ENCODE data around the gene UBASH3B.
A peak's percentile ranks its signal among the peaks of the same experiment; 100 is the strongest.
"Not testable (repeated sequence)": the region's sequence is repeated elsewhere in the genome, so short reads cannot be mapped to it uniquely, and the experiment has no call there.

UBASH3B gene, protein sequence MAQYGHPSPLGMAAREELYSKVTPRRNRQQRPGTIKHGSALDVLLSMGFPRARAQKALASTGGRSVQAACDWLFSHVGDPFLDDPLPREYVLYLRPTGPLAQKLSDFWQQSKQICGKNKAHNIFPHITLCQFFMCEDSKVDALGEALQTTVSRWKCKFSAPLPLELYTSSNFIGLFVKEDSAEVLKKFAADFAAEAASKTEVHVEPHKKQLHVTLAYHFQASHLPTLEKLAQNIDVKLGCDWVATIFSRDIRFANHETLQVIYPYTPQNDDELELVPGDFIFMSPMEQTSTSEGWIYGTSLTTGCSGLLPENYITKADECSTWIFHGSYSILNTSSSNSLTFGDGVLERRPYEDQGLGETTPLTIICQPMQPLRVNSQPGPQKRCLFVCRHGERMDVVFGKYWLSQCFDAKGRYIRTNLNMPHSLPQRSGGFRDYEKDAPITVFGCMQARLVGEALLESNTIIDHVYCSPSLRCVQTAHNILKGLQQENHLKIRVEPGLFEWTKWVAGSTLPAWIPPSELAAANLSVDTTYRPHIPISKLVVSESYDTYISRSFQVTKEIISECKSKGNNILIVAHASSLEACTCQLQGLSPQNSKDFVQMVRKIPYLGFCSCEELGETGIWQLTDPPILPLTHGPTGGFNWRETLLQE

DNA sequence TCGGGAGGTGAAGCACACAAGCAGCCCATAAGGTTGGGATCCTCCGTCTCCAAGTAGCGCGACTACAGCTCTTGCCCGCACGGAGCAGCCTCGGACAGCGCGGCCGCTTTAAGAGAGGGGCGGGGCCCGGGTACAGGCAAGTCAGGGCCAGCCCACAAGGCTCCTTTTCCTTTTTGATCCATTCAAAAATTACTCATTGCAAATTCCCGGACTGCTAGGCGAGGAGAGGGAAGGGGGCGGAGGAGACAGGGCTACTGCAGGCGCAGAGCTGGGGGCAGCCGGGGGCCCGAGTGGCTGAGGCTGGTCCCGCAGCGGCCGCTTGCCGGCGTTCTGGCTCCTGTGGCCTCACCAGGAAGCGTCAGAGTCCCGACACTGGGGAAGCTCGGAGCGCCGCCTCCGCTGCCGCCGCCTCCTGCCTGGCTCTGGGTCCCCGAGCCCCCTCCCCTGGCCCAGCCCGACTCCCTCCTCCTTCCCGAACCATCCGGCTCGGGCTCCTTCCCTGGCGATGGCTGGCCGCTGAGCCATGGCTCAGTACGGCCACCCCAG is at the start of gene UBASH3B:
Gene UBASH3B (plus strand): TSS at position 196 of the 546 bp plus-strand sequence. CDS start 328 bp downstream, at position 524.
- peak; percentile 87 for DNase-seq
- in situ Hi-C loops (cut with MboI; ENCODE audit: low pct_unique_long_range_greater_than_20kb, low sequenced_read_pairs) = no loop called here

DNA sequence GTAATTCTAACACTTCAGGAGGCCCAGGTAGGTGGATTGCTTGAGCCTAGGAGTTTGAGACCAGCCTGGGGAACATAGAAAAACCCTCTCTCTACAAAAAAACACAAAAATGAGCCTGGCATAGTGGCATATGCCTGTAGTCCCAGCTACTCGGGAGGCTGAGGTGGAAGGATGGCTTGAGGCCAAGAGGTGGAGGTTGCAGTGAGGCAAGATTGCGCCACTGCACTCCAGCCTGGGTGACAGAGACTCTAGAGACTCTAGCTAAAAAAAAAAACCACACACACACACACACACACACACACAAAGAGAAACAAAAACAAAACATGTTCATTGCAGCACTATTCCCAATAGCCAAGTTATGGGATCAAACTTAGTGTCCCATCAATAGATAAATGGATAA is 48.4 kb upstream of the UBASH3B start:
- DNase-seq = not testable (repeated sequence)
- in situ Hi-C loops (cut with MboI; ENCODE audit: low pct_unique_long_range_greater_than_20kb, low sequenced_read_pairs) = loop anchor here (25.0 kb wide), 1 partner anchor 405 kb away; no protein-coding TSS in a partner anchor

DNA sequence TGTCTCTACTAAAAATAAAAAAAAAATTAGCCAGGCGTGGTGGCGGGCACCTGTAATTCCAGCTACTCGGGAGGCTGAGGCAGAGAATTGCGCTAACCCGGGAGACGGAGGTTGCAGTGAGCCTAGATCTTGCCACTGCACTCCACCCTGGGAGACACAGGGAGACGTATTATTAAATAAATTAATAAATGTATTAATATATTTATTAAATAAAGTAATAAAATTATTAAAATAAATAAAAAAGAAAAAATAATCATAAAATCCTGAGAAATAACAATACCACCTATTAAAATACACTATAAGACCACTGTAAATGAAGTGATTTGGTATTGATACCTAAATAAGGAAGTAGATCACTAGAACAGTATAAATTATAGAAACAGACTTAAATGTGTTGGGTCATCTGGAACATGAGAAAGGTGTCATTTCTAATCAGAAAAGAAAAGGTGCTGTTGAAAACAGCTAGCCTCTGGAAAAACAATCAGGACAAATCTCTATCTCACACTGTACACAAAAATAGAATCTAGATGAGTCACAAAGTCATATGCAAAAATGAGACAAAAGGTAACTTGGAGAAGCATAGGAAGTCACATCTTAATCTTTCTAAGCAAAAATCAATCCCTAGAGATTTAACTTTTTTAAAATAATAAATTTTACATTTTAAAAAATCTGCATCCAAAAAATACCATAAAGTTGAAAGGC is 43.2 kb upstream of the UBASH3B start:
- DNase-seq = no peak
- in situ Hi-C loops (cut with MboI; ENCODE audit: low pct_unique_long_range_greater_than_20kb, low sequenced_read_pairs) = loop anchor here (25.0 kb wide), 1 partner anchor 400 kb away; no protein-coding TSS in a partner anchor

DNA sequence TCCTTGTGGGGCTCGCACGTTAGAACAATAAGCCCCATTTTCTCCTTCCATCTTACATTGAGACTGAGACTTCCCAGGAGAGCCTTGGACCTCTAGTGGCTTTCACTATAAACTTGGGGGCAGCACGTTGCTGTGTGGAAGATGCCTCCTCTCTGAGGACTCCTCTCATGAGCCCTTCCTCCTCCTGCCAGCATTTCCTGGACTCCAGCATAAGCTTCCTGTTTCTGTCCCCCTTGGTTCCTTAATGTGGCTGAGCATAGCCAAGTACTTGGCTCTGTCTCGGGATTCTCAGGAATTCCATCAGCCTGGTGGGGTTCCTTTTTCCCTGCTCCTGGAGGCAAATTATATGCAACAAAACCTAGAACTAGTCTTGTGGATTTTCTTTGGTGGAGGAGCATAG is 38.8 kb upstream of the UBASH3B start:
- no peak for DNase-seq
- in situ Hi-C loops (cut with MboI; ENCODE audit: low pct_unique_long_range_greater_than_20kb, low sequenced_read_pairs) = loop anchor here (25.0 kb wide), 1 partner anchor 396 kb away; no protein-coding TSS in a partner anchor

DNA sequence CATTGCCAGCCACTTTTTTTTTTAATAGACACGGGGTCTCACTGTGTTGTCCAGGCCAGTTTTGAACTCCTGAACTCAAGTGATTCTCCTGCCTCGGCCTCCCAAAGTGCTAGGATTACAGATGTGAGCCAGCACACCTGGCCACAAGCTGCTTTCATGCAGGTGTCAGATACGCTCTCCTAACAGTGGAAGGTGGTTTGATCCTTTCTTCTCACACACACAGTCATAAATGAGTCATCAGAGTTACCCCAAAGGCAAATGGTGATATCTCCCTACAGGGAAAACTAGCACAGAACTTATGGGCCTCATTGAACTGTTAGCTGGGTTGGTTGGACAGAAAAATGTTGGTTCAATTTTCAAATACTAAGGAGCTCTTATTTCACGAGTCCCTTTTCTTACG is 38.2 kb upstream of the UBASH3B start:
- in situ Hi-C loops (cut with MboI; ENCODE audit: low pct_unique_long_range_greater_than_20kb, low sequenced_read_pairs) = loop anchor here (25.0 kb wide), 1 partner anchor 395 kb away; no protein-coding TSS in a partner anchor
- no peak for DNase-seq

DNA sequence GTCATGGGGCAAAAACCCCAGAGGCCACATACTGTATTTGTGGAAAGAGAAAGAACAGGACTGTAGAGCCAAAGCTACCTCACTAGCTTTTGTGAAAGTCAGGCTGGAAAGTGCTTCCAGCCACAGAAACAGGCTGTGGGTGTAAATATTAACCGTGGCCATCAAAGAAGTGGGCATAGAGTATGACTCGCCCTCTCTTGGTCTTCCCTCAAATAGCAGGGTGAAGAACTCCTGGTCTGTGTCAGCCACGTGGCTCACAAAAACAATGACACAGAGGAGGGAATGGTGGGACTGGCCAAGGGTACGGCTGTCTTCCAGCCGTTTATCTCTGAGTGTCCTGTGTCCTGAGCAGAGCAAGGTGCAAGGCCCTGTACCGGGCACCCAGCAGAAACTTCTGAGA is 37.6 kb upstream of the UBASH3B start:
- no peak for DNase-seq
- in situ Hi-C loops (cut with MboI; ENCODE audit: low pct_unique_long_range_greater_than_20kb, low sequenced_read_pairs) = loop anchor here (25.0 kb wide), 1 partner anchor 394 kb away; no protein-coding TSS in a partner anchor

DNA sequence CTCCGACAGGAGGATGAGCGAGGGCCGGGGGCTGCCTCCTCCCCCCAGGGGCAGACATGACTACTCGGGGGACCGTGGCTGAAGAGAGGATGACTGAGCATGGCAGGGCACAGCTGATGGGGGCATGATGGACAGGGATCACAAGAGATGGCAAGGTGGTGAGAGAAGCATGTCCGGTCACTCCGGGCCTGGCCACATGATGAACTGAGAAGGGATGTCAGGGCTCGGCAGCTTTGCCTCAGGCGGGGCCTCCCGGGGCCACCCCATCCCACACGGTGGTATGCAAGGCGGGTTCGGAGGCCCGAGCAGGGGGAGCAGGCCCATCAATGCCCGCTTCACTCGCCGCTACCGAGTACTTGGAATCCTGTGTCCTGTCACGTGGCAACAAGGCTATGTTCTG is 36.6 kb upstream of the UBASH3B start:
- in situ Hi-C loops (cut with MboI; ENCODE audit: low pct_unique_long_range_greater_than_20kb, low sequenced_read_pairs) = loop anchor here (25.0 kb wide), 1 partner anchor 393 kb away; no protein-coding TSS in a partner anchor
- DNase-seq = no peak

DNA sequence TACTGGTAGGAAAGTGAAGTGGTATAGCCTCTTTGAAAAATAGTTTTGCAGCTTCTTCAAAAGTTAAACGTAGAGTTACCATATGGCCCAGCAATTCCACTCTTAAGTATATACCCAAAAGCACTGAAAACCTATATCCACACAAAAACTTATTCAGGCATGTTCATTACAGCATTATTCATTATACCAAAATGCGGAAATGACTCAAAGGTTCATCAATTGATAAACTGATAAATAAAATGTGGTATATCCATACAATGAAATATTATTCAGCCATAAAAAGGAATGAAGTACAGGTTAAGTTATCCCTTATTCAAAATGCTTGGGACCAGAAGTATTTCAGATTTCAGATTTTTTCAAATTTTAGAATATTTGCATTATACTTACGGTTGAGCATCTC is 35.8 kb upstream of the UBASH3B start:
- in situ Hi-C loops (cut with MboI; ENCODE audit: low pct_unique_long_range_greater_than_20kb, low sequenced_read_pairs) = loop anchor here (25.0 kb wide), 1 partner anchor 393 kb away; no protein-coding TSS in a partner anchor
- no peak for DNase-seq

DNA sequence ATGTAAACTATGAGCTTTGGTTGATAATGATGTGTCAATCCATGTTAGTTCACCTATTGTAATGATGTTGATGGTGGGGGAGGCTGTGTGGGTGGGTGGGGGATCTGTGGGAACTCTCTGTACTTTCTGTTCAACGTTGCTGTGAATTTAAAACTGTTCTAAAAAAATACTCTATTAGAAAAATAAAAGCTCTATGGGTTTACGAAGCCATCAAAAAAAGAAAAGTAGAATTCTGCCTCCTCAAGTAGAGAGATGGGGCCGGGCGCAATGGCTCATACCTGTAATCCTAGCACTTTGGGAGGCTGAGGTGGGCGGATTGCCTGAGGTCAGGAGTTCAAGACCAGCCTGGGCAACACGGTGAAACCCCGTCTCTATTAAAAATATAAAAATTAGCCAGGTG is 30.0 kb upstream of the UBASH3B start:
- DNase-seq; in situ Hi-C loops (cut with MboI; ENCODE audit: low pct_unique_long_range_greater_than_20kb, low sequenced_read_pairs): not testable (repeated sequence)

DNA sequence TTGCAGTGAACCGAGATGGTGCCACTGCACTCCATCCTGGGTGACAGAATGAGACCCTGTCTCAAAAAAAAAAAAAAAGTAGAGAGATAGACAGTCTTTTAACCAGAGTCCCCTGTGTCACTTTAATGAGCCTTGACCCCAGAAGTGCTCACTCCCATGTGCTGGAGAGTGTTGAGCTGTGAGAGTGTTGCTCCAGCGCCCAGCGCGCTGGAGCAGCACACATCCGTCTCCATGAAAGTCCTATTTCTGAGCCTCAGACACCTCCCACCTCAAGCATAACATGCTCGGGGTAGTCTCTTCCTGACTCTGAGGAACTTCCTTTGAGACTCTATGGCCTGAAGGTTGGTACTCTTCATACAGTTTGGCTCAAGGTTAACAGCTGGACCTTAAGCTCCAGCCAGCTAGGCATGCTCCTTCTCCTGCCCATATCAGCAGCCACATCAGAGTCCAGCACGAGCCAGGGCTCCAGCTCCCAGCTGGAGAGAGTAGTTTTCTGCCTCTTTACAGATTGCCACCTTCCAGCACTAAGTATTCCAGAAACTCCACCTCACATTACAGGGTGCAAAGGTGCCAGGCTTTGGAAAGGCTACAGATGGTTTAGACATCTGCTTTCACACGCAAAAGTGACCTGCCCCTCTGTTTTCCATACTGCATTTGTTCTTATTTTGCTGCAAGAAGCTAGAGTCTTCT is 29.4 kb upstream of the UBASH3B start:
- in situ Hi-C loops (cut with MboI; ENCODE audit: low pct_unique_long_range_greater_than_20kb, low sequenced_read_pairs) = no loop called here
- DNase-seq = no peak

DNA sequence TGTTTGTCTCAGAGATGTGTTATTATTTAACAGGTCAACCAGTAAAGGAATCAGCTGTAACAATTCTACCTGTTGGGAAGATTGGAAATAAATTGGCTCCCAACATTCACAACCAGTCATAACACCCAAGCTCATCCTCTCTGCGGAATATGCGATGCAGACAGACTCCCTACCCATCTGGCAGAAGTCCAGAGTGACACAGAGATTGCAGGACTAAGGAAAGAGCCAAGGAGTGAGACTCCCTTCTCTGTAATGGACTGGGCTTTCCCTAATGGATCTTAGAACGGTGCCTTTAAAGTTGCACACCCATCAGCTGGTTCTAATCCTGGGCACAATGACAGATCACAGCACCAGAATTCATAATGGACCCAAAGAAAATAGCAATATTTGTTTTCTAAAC is 27.8 kb upstream of the UBASH3B start:
- in situ Hi-C loops (cut with MboI; ENCODE audit: low pct_unique_long_range_greater_than_20kb, low sequenced_read_pairs) = no loop called here

DNA sequence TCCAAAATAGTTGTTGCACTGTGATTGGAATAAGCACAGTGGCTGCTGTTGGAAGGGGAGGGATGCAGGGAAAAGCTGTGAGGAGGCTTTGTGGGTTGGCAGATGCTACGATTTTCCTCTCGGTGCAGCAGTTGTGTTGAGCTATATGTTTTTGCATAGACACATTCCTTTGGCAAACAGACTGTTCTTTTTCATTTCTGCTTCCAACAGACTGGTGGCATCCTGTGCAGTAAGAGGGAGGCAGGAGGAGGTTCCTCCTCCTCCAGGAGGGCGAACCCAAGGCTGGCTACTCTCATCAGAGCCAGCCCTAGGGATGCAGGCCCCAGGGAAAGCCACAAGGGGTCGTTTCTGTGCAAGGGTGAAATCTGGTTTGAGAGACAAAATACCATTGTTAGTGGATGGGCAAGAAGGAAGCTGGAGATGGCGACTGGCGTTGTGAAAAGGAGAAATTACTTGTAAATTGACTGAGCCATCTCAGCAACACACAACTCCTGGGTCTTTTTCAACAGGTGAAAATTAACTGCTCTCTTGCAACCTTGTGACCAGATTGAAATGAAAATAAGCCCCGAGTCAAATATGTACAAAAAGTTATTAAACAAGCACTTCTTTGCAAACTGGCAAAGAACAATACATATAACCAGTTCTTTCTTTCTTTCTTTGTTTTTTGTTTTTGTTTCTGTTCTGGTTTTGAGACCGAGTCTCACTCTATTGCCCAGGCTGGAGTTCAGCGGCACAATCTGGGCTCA is 26.5 kb upstream of the UBASH3B start:
- DNase-seq = peak; percentile 92

More for the DNA sequence above, 27.8 kb upstream of the UBASH3B start:
- DNase-seq = no peak

DNA sequence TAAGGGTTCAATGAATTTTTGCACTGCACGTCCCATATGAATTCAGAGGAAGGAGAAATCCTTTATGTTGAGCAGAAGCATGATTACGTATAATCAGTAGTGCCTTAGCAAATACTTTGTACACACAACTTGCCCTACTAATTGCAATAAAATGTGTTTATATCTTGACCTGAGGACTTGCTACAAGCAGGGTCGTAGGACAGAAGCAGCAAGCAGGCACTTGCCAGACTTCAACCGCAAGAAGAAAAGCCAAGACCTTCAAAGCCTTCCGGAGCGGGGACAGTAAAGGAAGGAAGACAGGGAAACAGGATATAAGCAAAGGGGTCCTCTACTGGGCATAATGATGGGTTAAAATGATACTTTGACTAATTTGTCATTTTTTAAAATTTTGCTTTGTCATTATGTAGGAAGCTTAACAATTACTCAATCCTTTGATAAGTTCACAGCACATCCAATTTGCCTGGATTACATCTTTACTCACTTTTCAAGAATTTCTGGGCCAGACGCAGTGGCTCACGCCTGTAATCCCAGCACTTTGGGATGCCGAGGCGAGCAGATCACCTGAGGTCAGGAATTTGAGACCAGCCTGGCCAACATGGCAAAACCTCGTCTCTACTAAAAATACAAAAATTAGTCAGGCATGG is 23.2 kb upstream of the UBASH3B start:
- in situ Hi-C loops (cut with MboI; ENCODE audit: low pct_unique_long_range_greater_than_20kb, low sequenced_read_pairs) = no loop called here
- DNase-seq = no peak

More for the DNA sequence above, 26.5 kb upstream of the UBASH3B start:
- in situ Hi-C loops (cut with MboI; ENCODE audit: low pct_unique_long_range_greater_than_20kb, low sequenced_read_pairs) = no loop called here

DNA sequence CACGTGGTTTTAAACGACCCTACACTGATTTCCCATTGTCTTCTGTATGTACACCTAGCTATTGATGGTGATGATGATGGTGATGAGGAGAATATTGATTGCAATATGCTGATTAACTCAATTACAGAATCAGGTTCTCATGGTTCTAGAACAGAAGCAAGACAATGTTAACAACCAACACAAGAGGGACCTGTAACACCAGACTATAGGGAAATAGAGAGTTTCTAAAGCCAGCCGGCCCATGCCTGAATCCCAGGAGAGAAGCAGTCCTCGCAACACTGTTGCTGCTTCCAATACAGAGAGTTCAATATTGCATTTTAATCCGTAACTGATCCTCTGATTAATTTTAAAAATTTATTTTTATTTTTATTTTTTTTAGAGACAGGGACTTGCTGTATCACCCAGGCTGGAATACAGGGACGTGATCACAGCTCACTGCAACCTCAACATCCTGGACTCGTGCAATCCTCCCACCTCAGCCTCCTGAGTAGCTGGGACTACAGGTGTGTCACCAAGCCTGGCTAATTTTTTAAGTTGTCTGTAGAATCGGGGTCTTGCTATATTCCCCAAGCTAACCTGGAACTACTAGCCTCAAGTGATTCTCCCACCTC is 22.2 kb upstream of the UBASH3B start:
- DNase-seq = peak; percentile 71
- in situ Hi-C loops (cut with MboI; ENCODE audit: low pct_unique_long_range_greater_than_20kb, low sequenced_read_pairs) = no loop called here

DNA sequence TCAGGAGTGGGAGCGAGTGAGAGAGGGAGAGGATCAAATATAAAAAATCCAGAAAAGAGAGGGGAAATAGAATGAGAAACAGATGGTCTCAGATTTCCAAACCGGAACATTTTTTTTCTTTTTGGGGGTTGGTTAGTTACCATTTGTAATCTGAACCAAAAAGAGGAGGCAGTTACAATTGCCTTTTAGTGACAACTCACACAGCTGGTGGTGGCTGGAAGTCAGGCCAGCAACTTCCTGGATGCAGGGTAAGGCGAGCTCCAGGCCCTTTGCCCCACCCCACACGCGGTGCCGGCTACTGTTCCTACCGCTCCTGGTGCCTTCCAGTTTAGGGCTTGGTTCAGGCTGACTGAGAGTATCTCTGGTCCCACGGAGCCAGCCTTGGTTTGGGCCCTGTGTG is 21.0 kb upstream of the UBASH3B start:
- peak; percentile 78 for DNase-seq
- in situ Hi-C loops (cut with MboI; ENCODE audit: low pct_unique_long_range_greater_than_20kb, low sequenced_read_pairs) = no loop called here

DNA sequence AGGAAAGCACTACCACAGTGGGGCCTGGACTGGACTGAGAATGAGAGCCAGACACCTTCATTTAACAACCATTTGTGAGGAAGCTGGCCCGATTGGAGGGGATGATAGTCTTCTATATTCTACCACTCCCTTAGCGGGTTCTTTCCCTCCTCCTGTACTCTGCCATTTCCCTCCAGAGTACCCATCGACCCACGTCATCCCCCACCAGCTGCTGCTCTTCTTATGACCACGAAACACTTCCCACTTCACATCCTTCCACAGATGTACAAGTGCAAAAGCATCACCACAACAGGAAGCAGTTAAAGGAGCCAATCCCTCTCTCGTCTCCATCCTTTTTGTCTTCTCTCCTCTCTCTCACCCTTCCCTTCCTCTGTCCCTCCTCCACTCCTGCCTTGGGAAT is 18.0 kb upstream of the UBASH3B start:
- DNase-seq = peak; percentile 51

DNA sequence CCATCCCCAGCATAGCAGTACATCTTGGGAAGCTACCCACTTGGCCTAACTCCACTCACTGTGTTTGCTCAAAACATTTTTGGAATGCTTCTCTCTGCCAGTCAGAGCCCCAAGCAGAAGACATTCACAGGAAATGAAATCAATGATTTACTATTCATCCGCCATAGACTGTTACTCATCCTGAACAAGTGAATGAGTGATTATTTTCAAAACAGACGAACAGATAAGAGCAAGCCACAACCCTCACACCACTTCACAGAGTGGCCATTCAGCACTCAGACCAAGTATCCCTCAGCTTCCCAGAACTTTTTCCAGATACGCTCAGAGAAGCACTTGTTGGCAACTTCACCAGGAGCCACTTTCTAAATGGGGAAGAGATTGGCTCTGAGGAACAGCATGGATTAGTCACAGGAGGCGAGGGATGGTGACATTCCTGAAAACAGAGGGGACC is 13.0 kb upstream of the UBASH3B start:
- in situ Hi-C loops (cut with MboI; ENCODE audit: low pct_unique_long_range_greater_than_20kb, low sequenced_read_pairs) = no loop called here
- no peak for DNase-seq

More for the DNA sequence above, 18.0 kb upstream of the UBASH3B start:
- in situ Hi-C loops (cut with MboI; ENCODE audit: low pct_unique_long_range_greater_than_20kb, low sequenced_read_pairs) = no loop called here

Measured in KBM-7 (cell line).